GM18508 (cell line): ENCODE results near the gene LCE1B.

Experiments
- ATAC-seq: cut with Tn5 transposase; IDR thresholded peaks from one replicate; pipeline ENCODE4 v1.9.1; 2021; ENCODE audit warnings: moderate number of reproducible peaks; ENCODE audit not compliant: insufficient read depth, unreplicated experiment

The LCE1B gene

GRCh38 chr1:152811671-152812070 lies at the start of gene LCE1B:
TSS of gene LCE1B (plus strand) at chr1:152811971. CDS start at chr1:152812447, 476 bp downstream.
- ATAC-seq: no peak

- no peak for ATAC-seq
These were observed 42.8 kb upstream of the LCE1B start for GRCh38 chr1:152768847-152769533.

DNA sequence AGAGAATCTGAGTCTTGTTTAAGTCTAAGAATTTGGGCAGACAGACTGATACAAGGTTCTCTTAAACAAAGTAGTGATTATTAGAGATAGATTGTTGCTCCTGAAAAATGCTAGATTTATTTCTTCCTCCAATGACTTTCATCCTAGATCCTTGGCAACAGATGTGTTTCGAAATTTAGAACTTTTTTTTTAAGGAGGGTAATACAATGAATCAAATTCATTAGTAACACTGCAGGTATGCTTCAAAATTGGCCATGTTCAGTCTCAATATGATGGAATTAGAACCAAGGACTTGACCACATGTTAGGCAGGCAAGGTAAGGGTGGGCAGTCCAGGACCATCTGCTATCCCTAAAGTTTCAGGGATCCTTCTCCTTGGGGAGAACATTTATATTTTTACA lies 41.4 kb upstream of the LCE1B start:
- no peak for ATAC-seq

- no peak for ATAC-seq
These were observed 36.9 kb upstream of the LCE1B start, which contains the start of gene LCE1F for GRCh38 chr1:152774875-152775274. TSS of gene LCE1F (plus strand) at chr1:152775140. CDS start at chr1:152776372, 1,232 bp downstream.

DNA sequence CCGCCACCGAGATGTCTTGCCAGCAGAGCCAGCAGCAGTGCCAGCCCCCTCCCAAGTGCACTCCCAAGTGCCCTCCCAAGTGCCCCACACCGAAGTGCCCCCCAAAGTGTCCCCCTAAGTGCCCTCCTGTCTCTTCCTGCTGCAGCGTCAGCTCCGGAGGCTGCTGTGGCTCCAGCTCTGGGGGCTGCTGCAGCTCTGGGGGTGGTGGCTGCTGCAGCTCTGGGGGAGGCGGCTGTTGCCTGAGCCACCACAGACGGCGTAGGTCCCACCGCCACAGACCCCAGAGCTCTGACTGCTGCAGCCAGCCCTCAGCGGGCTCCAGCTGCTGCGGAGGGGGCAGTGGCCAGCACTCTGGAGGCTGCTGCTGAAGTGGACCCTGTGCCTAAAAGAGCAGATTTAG lies 35.4 kb upstream of the LCE1B start:
- no peak for ATAC-seq

GRCh38 chr1:152777510-152778137 lies 34.1 kb upstream of the LCE1B start:
- no peak for ATAC-seq

DNA sequence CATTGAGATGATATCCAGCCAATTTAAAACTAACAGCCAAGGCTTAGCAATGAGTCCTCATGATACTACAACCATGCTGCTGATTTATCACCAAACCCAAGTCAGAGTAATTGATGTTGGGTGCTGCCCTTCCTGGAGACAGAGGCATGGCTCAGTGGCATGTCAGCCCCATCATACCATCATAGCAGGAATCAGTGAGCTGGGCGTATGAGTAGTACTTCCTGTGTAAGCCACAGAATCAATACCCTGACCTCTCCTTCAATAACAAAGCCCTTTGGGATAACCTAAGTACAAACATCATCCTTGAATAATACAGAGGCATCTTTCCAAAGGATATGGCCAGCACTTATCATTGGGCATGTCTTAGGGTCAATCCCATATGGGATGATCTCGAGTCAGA lies 28.7 kb upstream of the LCE1B start:
- no peak for ATAC-seq

DNA sequence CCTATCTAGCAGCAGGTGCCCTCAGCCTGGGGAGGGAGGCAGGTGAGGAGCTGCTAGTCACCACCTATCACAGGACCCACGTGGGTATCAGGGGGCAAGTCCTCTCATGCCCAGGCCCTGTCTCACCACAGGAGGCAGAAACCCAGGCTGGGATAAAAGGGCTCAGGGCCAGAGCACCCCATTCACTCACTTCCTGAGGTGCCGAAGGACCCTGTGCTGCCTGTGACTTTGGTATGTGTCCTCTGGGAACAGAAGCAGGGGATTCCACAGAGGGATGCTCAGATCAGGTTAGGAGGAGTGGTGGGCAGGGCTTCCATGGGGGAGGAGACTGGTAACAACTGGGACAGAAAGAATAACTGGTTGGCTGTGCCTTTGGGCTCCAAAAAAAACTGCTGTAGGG lies 25.7 kb upstream of the LCE1B start, which contains the start of gene LCE1E:
Gene LCE1E (plus strand): TSS at position 181 of the 400 bp plus-strand sequence. CDS start 1,043 bp downstream, outside the sequence.
- no peak for ATAC-seq

- ATAC-seq: no peak
These were observed 16.1 kb upstream of the LCE1B start for GRCh38 chr1:152795686-152796085.

DNA sequence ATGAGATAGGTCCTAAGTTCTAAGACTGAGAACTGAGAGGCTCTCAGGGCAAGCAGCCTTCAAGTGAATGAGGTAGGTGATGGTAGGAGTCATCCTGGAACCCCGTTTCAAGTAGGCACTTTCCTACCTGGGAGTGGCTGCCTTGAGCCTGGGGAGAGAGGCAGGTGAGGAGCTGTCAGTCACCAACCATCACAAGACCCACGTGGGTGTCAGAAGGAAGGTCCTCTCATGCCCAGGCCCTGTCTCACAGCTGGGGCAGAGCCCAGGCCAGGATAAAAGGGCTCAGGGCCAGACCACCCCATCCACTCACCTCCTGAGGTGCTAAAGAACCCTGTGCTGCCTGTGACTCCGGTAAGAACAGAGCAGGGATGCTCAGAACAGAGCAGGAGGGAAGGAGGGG lies 15.3 kb upstream of the LCE1B start, which contains the start of gene LCE1D:
Gene LCE1D (plus strand): TSS at position 301 of the 400 bp plus-strand sequence. CDS start 1,074 bp downstream, outside the sequence.
- no peak for ATAC-seq

GRCh38 chr1:152801333-152801732 lies 10.4 kb upstream of the LCE1B start:
- no peak for ATAC-seq

- ATAC-seq: no peak
These were observed 5.2 kb upstream of the LCE1B start, which contains the start of gene LCE1C for GRCh38 chr1:152806576-152806975. TSS of gene LCE1C (minus strand) at chr1:152806651. CDS start at chr1:152805478, 1,173 bp downstream.

DNA sequence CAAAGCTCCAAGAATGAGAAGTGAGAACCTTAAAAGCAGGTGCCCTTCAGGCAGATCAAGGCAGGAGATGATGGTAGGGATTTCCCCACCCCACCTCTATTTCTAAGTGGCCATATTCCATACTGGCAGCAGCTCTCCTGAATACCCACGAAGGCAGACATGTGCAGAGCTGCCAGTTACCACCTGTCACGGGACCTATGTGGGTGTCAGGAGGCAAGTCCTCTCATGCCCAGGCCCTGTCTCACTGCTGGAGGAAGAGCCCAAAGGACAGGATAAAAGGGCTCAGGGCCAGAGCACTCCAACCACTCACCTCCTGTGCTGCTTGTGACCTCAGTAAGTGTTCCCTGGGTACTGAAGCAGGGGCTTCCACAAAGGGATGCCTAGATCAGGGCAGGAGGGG lies 721 bp upstream of the LCE1B start:
- no peak for ATAC-seq

DNA sequence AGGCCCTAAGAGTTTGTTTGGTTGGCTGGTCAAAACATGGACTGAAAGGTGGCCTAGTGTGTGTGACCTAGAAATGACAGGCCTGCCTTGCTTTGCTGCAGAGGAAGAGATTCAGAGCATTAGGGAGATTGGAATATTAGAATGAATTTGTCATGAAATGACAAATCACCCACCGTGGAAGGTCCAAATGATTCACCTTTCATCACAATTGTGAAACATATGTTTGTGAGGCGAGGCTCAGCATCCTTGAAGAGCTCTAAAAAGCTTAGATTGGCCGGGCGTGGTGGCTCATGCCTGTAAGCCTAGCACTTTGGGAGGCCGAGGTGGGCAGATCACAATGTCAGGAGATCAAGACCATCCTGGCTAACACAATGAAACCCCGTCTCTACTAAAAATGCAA lies 5.5 kb downstream of the LCE1B start:
- ATAC-seq: no peak

GRCh38 chr1:152823294-152823693 lies 11.5 kb downstream of the LCE1B start:
- ATAC-seq: no peak

- no peak for ATAC-seq
These were observed 13.2 kb downstream of the LCE1B start for GRCh38 chr1:152824964-152825363.

DNA sequence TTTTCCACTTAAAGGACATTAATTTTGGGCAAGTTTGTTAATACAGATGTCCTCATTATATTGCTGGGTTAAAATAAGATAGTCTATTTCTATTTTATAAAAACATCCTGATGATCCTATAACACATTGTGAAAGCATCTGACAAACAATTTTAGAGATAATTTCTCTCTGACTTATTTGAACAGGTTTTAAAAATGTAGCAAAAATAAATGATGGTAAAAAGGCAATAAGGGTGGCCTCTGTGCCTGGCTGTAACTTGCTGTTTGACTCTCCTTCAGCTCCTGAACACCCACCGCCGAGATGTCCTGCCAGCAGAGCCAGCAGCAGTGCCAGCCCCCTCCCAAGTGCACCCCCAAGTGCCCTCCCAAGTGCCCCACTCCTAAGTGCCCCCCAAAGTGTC lies 15.4 kb downstream of the LCE1B start, which contains the start of gene LCE1A:
Gene LCE1A (plus strand): TSS at position 301 of the 400 bp plus-strand sequence. CDS start 0 bp downstream, at position 301.
- no peak for ATAC-seq

GRCh38 chr1:152836870-152837269 lies 25.1 kb downstream of the LCE1B start:
- no peak for ATAC-seq

- no peak for ATAC-seq
These were observed 30.8 kb downstream of the LCE1B start, which contains the start of gene LCE6A for GRCh38 chr1:152842556-152842955. TSS of gene LCE6A (plus strand) at chr1:152842856. CDS start at chr1:152843521, 665 bp downstream.

DNA sequence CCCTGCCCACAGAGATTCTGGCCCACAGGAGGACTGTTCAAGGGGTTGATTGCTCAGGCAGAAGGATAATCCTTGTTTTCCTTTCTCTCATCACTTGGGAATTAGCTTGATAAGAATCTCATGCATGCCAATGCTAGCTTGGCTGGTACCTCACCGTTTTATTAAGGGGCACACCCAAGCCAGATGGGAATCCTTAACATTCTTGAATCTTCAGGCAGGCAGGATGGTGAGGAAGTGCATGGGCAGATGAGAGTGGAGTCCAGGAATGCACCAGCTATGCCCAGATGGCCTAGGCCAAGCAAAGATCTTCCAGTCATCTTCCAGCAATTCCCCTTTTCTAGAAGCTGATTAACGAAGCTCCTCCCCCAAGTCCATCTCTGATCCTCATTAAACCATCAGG lies 43.9 kb downstream of the LCE1B start:
- no peak for ATAC-seq

DNA sequence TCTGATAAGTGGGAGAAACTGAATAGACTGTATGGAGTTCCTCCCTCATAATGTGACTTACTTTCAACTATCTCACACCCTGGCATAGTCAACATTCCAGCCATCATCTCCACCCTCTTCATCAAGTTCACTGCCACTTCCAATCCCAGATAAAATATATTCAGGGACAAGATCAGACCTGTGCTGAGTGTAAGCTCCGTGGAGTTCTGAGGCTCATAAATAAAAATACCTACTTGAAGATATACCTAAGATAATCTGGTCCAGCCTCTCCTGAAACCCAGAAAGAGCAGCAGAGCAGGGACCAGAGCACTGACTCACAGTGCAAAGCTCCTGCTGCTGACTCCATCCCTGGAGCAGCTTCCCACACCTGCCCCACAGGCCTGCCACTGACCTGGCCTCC lies 46.3 kb downstream of the LCE1B start:
- no peak for ATAC-seq
